ENCODE data around the gene PDE3B. TPM values are rescaled to one million over a fixed set of nuclear protein-coding genes. Genes with fewer than 3 reads are reported as not detected.

PDE3B gene
- total and polyA plus RNA-seq, 9 of the 15 experiments (the other 6 are each of a cell fraction or from before 2014, with no cell fraction given), result 2.3 to 22.5 (median 12.2) TPM

GRCh38 chr11:14644226-14645014 lies 816 bp downstream of the PDE3B start:
- H3K4me3 ChIP-seq, result peak overlapping the region; percentile 77
- peaks cover 16 to 26% of the 10 kb centered on the region in 2 experiments for H3K4me1 ChIP-seq (replicated peaks in 1 of 2; ENCODE audit: control insufficient read depth in 2 of 2, insufficient read depth in 2 of 2, low read length in 2 of 2)
- peak overlapping the region; percentile 88 for H3K4me2 ChIP-seq (ENCODE audit: insufficient read depth, low read length)
- peak; percentile 56 for ATAC-seq
- peaks cover 99% of the 10 kb centered on the region for H3K79me2 ChIP-seq (ENCODE audit: control insufficient read depth, insufficient read depth, low read length)
- H3K36me3 ChIP-seq (ENCODE audit: control insufficient read depth, insufficient read depth, low read length), result peaks cover 27% of the 10 kb centered on the region
- ChIA-PET POLR2A (interaction anchor here (0.6 to 1.6 kb wide), 13 partner anchors 9 to 463 kb away, joined by 3 to 5 read pairs (median 3); partner anchors contain the start of gene CYP2R1), CTCF (ENCODE audit: low intra/inter-chr PET ratio) (interaction anchor here (0.7 kb wide), 1 partner anchor 181 kb away, joined by 3 read pairs; no protein-coding TSS in a partner anchor)
- FAIRE-seq, result peak; percentile 52
- peak overlapping the region; percentile 80 to 98 for H3K9ac ChIP-seq (ENCODE audit: insufficient read depth in 1 of 2, low read depth in 2 of 2, low read length in 2 of 2)
- peak in 3 of 4 experiments; percentile 35 to 60 (median 44) for DNase-seq (ENCODE audit: extremely low read depth in 1 of 4, low spot score in 3 of 4)
- BruUV-seq (replicated peaks), result no TSS peak
- in situ Hi-C loops (cut with MboI) (loop anchor here (10.0 kb wide), 1 partner anchor 250 kb away; the partner anchor contains the start of gene CYP2R1), intact Hi-C loops (cut with micrococcal nuclease) (loop anchor here (5.0 kb wide), 5 partner anchors 107 to 263 kb away; partner anchors contain the start of genes CYP2R1 and PSMA1)
- H3K9me1 ChIP-seq (ENCODE audit: control insufficient read depth, insufficient read depth, low read length), result no peaks in the 10 kb centered on the region
- no peaks in the 10 kb centered on the region for H3K27me3 ChIP-seq (ENCODE audit: control insufficient read depth in 2 of 2, insufficient read depth in 2 of 2, low read length in 2 of 2)
- H3K27ac ChIP-seq (ENCODE audit: extremely low read depth, low read depth, low read length), result peak overlapping the region; percentile 92
- under 1% methylated on average over 40 of the region's 65 CpGs for WGBS (ENCODE audit: insufficient coverage, low coverage, missing lambda C conversion rate)
- H3K9me3 ChIP-seq (replicated peaks; ENCODE audit: control insufficient read depth, insufficient read depth, low read depth, low read length), result 0 out of 2 replicates have a peak, but pooled peaks cover 1% of the 10 kb centered on the region
- peak overlapping the region; percentile 75 for H2AFZ ChIP-seq (ENCODE audit: low read depth, low read length)
- peaks cover 10% of the 10 kb centered on the region for H4K20me1 ChIP-seq (replicated peaks; ENCODE audit: control insufficient read depth, insufficient read depth, low read length)
- TF ChIP-seq IRF1 (CRISPR knock-in tag; IDR thresholded peaks at IDR 0.05; ENCODE audit: borderline replicate concordance) (no peak), HNRNPUL1 (IDR thresholded peaks at IDR 0.05; ENCODE audit: low read length) (no peak), SREBF1 (IDR thresholded peaks at IDR 0.05; ENCODE audit: borderline replicate concordance, low read depth, low read length) (no peak), BHLHE40 (IDR thresholded peaks at IDR 0.05; ENCODE audit: low read length) (no peak), CTCF (IDR thresholded peaks at IDR 0.05 in 2 of 3, conservative IDR thresholded peaks at IDR 0.05 in 1 of 3; ENCODE audit: insufficient read depth in 2 of 3, low read depth in 1 of 3, low read length in 3 of 3) (0 out of 6 replicates have a peak, but pooled peaks of 2 of the 3 experiments have one; percentile 2 to 17), BRD9 (IDR thresholded peaks at IDR 0.05; ENCODE audit: low read depth, partially characterized antibody) (no peak), NBN (IDR thresholded peaks at IDR 0.05; ENCODE audit: low read depth) (no peak), ZNF311 (CRISPR knock-in tag; IDR thresholded peaks at IDR 0.05) (no peak), WHSC1 (IDR thresholded peaks at IDR 0.05; ENCODE audit: low read length) (no peak), TAF7 (tag; IDR thresholded peaks at IDR 0.05) (no peak), NFIX (CRISPR knock-in tag; IDR thresholded peaks at IDR 0.05; ENCODE audit: low read depth) (no peak), HMG20A (CRISPR knock-in tag; conservative IDR thresholded peaks at IDR 0.05) (no peak), MAFF (IDR thresholded peaks at IDR 0.05; ENCODE audit: low read length) (no peak), BACH1 (tag; IDR thresholded peaks at IDR 0.05) (no peak), MYNN (IDR thresholded peaks at IDR 0.05) (no peak), MYNN (CRISPR knock-in tag; IDR thresholded peaks at IDR 0.05) (no peak), CREM (IDR thresholded peaks at IDR 0.05; ENCODE audit: low read depth) (no peak), PPARD (CRISPR knock-in tag; IDR thresholded peaks at IDR 0.05) (no peak), ZFX (CRISPR knock-in tag; IDR thresholded peaks at IDR 0.05) (peak; percentile 68), NR0B1 (IDR thresholded peaks at IDR 0.05; ENCODE audit: partially characterized antibody) (no peak)

Data from K562 (cell line).